HG02943 (cell line): Measurements from ENCODE around the gene PPTC7.
"Not testable (repeated sequence)": the region's sequence is repeated elsewhere in the genome, so short reads cannot be mapped to it uniquely, and the experiment has no call there.

Experiments used
- ATAC-seq: cut with Tn5 transposase; IDR thresholded peaks from one replicate; pipeline ENCODE4 v1.9.1; 2021; ENCODE audit warnings: mild to moderate bottlenecking, low read depth, moderate library complexity; ENCODE audit not compliant: unreplicated experiment

Gene PPTC7

DNA sequence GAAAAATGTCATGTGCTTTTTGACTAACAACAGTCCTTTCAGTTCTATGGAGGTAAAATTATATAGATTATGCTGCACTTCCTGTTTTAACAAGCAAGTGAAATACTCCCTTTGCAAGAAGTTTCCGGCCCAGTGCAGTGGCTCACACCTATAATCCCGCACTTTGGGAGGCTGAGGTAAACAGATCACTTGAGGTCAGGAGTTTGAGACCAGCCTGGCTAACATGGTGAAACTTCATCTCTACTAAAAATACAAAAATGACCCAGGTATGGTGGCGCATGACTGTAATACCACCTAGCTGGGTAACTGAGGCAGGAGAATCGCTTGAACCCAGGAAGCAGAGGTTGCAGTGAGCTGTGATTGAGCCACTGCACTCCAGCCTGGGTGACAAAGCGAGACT lies 20.7 kb downstream of the PPTC7 start:
- not testable (repeated sequence) for ATAC-seq

DNA sequence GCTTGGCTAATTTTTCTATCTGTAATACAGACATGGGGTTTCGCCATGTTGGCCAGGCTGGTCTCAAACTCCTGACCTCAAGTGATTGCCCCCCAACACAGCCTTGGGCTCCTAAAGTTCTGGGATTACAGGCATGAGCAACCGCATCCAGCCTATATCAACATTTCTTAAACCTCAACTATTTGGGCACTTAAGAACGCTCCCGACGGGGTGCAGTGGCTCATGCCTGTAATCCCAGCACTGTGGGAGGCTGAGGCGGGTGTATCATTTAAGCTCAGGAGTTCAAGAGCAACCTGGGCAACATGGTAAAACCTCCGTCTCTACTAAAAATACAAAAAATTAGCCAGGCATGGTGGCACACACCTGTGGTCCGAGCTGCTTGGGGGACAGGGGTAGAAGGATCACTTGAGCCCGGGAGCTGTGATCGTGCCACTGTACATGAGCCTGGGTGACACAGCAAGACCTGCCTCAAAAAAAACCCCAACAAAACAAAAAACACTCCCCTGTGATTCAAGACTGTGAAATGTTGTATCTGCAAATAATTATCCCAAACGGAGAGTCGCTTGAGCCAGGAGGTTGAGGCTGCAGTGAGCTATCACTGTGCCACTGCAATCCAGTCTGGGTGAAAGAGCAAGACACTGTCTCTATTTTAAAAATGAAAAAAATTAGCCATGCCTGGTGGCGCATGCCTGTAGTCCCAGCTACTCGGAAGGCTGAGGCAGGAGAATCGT lies 21.5 kb downstream of the PPTC7 start:
- no peak for ATAC-seq

DNA sequence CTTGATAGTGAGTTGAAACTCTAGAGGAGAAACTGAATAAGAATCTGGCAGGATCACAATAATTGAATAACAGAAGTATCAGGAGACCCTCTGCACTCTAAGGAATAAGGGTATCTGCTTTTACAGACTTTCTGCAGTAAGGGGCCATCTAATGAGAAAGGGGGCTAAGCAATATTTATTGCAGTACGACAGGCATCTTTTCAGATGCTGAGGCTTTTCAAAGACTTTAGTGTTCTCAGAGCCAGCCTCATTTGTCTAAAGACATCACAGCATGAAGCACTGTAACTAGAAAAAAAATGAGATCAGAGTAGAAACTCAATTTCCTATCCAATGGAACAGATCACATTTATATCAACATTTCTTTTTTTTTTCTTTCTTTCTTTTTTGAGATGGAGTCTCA lies 22.2 kb downstream of the PPTC7 start:
- ATAC-seq, result no peak

DNA sequence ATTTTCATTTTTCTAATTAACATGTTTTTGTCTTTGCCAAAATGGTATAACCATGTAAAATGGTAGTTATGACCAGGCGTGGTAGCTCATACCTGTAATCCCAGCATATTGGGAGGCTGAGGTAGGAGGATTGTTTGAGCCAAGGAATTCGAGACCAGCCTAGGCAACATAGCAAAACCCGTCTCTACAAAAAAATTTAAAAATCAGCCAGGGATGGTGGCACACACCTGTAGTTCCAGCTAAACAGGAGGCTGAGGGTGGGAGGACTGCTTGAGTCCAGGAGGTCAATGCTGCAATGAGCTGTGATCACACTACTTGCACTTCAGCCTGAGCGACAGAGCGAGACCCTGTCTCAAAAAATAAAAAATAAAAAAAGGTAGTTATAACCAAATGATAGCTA lies 23.1 kb downstream of the PPTC7 start:
- no peak for ATAC-seq

DNA sequence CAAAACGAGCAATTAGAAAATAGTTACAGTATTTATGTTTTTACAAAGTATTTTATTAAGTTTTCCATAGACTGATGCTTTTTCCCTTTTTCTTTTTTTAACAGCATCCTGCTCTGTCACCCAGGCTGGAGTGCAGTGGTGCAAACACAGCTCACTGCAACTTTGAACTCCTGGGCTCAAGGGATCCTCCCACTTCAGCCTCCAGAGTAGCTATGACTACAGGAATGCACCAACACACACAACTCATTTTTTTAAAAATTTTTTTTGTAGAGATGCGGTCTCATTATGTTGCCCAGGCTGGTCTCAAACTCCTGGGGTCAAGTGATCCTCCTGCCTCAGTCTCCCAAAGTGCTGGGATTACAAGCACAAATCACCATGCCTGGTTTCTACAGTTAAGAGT lies 24.2 kb downstream of the PPTC7 start:
- ATAC-seq, result not testable (repeated sequence)

DNA sequence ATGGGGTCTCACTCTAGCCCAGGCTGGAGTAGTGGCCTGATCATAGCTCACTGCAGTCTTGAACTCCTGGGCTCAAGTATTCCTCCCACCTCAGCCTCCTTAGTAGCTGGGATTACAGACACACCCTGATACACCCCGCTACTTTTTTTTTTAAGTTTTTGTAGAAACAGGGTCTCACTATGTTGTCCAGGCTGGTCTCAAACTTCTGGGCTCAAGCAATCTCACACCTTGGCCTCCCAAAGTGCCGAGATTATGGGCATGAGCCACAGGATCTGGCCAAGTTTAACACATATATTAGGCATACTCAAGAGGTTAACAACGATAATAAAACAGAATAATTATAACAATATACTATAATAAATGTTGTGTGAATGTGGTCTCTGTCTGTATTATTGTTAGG lies 25.8 kb downstream of the PPTC7 start:
- no peak for ATAC-seq

DNA sequence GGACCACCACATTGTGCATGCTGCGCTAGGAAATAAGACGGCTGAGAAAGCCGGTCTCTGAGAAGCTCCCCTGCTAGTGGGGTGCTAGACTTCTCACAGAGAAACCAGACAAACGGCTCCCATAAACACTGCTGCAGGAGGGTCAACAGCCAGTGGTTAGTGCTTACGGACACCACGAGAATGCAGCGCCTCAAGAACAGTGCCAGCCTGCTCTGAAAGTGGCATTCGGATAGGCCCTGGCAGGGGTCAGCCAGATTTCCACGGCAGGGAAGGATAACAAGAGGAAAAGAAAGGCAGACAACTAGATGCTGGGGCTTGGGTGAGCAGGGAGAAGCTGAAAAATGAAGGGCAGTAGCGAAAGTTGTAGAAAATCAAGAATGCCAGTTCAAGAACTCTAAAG lies 26.4 kb downstream of the PPTC7 start:
- no peak for ATAC-seq

DNA sequence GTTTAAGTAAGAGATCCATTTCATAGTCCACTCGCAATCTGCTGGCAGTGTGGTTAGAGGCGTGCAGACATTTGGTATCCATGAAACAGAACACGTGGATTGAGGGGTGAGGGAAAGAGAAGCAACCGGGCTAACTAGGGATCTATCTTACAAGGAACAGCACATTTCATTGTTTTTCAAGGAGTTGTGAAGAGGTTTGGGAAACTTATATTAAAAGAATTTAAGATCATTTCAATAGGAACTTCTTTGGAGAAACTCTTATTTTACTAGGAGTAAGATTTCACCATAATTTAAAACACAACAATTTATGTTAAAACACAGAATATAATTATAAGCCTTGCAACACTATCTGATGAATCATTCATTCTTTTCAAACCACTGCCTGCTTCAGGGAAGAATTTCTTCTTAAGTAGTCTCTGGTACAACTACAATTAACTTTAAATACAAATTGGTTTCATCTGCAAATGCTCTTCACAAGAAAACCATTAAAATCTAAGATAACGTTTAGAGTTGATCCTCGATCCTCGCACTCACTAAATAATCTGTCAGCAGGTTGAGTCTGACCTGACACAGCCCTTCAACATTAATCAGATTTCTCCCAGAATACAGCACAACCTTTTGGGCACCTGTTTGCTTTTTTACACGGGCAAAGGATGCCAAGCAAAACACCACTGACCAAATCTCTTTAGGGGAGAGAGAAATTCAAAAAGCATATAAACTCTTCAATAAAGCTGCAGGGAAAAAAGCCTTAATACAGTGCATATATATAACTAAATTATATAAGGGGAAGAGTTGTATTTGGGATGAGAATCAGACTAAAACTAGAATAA lies 27.3 kb downstream of the PPTC7 start:
- no peak for ATAC-seq

DNA sequence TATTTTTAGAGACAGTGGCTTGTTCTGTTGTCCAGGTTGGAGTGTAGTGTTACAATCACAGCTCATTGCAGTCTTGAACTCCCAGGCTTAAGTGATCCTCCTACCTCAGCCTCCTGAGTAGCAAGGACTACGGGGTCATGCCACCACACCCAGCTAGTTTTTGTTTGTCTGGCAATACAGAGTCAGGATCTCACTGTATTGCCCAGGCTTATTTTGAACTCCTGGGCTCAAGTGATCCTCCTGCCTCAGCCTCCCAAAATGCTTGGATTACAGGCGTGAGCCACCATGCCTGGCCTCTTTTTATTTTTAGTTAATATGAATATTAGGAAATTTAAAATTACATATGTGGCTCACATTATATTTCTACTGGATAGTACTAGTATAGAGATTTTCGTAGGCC lies 28.9 kb downstream of the PPTC7 start:
- no peak for ATAC-seq

DNA sequence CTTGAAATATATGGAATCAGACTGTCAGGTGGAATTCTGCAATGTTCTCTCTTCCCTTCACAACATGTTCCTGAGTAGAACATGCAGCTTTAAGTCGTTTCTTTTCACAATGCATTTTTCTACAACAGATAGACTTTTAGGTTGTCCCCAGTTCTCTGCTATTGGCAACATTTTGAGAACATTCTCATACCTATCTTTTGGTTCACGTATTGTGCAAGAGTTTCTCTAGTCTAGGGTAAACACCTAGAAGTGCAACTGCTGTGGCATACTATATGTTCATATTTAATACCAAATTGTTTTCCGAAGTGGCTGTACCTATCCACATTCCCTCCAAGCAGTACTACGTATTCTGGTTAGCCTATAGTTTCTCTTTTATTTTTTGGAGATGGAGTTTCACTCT lies 32.1 kb downstream of the PPTC7 start:
- no peak for ATAC-seq

DNA sequence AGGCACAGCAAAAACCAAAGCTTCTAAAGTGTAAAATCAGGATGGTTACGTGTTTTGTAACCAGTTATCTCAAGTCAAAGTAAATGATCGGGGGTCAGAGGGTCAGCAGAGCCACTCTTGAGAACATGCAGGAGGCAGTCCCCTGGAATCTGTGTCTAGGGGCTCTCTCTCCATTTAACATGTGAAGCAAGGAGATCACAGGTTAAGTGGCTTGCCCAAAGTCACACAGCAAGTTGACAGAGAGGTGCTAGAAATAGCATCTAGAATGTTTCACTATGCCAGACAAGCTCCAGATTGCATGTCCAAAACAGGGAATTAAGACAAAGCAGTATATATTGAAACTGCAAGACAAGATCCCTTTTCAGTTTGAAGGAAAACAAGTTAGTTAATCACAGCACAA lies 33.4 kb downstream of the PPTC7 start:
- ATAC-seq, result no peak

DNA sequence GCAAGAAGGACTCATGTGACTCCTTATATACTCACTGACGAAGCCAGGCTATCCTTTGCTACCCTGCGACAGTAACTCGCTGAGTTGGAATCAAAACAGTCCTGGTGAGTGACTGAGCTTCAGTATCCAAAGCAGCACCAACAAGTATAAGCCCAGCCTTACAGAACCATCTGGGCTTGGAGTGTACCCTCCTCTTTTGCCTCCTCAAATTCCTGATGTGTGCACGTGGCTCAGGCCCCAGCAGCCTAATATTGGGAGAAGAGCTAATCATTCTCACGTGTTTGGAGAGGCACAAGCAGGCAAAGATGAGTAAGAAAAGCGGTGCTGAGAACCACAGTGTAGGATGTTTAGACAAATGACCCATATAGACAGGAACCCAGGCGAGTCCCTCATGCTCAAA lies 34.4 kb downstream of the PPTC7 start:
- ATAC-seq, result no peak

DNA sequence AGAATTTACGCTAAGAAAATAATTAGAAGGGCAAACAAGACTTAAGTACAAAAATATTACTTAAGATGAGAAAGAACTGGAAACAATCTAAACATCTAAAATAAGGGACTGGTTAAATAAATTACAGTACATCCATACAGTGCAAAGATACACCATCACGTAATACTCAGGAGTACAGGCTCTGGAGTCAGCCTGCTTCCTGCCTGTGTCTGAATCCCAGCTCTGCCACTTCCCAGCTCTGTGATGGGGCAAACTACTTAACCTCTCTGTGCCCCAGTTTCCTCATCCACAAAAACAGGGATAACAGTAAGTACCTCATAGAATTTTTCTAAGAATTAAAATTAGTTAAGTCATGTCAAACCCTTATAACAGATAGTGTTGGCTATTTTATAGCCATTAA lies 36.0 kb downstream of the PPTC7 start:
- ATAC-seq, result no peak

DNA sequence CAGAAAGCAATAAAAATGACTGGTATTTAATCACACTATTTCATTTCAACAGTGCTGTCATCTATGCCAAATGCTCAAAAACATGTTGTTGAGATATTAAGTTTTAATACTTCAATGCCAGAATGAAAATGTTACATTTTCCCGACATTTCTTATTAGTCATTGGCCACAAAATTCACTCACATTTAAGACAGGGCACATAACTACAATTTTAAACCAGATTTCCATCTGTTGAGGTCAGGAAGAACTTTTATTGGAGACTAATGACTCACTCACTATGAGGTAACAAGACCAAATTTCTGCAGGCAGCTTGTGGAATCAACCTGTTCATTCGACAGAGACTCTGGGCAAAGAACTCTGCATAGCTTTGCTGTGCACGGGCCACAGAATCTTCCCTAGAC lies 36.8 kb downstream of the PPTC7 start:
- no peak for ATAC-seq

DNA sequence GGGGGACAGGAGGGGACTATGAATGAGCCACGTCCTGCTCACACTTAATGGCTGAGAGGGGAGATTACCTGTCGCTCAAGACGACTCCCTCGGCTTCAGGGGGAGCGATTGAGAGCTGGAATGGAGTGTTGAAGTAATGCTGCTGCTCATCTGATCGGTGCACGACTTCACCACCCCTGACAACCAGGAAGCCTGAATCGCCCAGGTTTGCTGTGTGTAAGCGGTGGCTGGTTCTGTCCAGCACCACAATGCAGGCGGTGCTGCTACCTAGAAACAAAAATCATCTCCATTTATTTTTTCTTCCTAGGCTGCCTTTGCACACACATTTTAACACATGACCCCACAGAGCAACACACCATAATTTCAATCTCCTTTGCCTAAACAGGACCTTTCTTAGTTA lies 37.3 kb downstream of the PPTC7 start:
- ATAC-seq, result no peak

DNA sequence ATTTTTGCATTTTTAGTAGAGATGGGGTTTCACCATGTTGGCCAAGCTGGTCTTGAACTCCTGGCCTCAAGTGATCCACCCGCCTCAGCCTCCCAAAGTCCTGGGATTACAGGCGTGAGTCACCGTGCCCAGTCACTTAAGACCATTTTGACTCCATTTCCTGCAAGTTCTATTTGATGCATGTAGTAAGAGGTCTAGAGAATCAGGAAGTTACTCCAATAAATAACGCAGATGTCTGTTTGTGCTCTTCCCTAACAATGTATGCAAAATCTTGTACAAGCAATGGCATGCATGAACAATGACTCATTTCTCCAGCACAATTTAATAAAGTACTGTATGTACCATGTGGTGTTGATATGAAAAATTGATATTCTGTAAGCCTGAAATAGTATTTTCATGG lies 37.9 kb downstream of the PPTC7 start:
- not testable (repeated sequence) for ATAC-seq

DNA sequence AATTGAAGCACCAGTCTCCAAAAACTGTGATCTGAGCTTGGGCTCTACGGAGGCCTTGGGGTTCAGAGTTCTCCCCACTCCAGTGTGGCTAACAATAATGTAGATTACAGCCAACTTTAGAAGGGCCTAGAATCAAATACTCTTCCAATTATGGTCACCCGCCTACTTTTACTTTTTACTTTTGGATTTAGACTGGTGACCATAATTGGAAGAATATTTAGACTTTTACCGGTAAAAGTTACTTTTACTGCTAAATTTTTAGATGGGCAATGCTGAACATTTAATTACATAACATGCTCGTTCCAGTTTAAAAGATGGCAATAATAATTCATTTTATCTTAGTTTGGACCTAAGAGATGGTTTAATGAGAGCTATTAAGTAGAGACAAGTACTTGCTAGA lies 39.2 kb downstream of the PPTC7 start:
- no peak for ATAC-seq

DNA sequence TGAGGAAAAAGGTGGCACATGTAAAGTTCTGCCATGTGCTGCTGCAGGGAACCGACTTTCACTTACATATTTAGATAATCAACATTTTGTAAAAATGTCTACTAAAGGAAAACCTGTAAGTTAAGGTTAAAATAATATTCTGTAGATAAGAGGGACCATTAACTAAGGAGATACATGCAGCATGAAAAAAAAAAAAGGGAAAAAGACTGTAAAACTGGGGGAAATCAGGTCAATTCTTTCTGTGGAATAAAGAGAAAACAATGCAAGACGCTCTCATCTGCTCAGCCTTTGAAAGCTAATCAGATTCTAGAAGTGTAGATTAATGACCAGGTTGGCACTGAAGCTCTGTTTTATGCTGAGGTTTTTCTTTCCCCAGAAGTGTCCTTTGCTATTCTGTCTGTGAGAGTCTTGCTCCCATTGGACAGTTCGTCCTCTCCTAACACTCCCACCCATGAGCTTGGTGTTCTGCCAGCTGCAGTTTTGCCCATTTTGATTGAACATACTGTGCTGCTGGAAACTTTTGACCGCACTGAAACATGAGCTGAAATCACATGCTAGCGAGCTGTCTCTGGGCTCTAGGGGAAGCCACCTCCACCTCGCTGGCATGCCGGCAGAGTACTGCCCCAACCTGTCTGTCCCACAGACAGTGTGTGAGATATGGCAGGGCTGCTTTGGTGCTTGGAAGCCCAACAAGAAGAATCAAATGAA lies 39.7 kb downstream of the PPTC7 start:
- no peak for ATAC-seq

DNA sequence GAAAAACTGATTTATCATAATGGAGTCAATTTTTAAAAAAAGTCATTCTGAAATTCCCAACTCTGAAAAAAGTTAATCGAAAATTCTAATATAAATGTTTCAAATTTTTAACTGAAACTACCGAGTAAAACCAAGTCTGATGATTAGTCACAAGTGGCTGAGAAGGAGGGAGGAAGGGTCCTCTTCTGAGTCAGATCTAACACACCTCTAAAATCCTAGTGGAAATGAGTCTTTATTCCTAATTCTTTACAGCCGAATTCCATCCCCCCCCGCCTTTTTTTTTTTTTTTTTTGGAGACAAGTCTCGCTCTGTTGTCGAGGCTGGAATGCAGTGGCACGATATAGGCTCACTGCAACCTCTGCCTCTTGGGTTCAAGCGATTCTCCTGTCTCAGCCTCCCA lies 43.1 kb downstream of the PPTC7 start:
- no peak for ATAC-seq

DNA sequence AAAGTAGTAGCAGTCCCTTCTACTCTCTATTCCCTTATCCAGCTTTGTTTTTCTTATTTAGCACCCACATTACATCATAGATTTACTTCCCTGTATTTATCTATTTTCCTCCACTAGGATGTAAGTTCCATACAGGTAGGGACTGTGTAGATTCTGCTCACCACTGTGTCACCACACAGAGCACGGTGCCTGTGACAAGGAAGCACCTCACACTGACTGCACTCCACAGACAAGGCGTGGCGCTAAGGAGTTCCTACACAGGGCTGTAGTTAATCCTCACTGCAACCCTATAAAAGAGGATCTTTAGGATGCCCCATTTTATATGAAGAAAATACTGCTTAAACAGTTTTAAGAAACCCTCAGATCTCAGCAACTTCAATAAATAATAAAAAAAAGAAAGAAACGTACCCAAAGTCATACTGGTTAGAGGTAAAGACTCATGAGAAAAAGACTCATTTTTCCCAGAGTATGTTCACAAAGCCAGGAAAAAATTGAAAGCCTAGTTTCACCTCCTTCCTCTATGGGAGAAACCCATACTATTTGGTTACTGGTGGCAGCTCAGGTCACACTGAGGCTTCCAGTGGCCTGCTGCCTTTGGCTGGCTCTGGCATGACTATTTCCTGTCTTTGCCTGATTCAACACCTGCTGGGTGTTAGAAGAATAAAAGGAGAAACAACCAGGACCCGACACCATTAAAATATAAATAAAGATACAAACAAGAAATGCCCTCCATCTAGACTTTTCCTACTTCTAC lies 44.1 kb downstream of the PPTC7 start:
- no peak for ATAC-seq
